Activated CD4-positive, alpha-beta T cell treated with anti-CD3 and anti-CD28 coated beads for 36 hours (primary cell): ENCODE results near the gene MVD. TPM values are rescaled to one million over a fixed set of nuclear protein-coding genes. Genes with fewer than 3 reads are reported as not detected.
"Not testable (repeated sequence)": the region's sequence is repeated elsewhere in the genome, so short reads cannot be mapped to it uniquely, and the experiment has no call there.

ENCODE experiments used
- ATAC-seq: fragments of 200-7000 bp; cut with Tn5 transposase; one replicate; pipeline ENCODE4 v1.10.0; 2021; ENCODE audit warnings: mild to moderate bottlenecking, moderate library complexity
- CTCF ChIA-PET: fragments of 350-600 bp; sonication (Branson Sonifier 250); formaldehyde crosslinking; loops from one replicate; lab custom pipeline; 2021; ENCODE audit warnings: antibody characterized with exemption; lab: Charles Lee
- POLR2A ChIA-PET: fragments of 350-600 bp; sonication (Branson Sonifier 250); formaldehyde crosslinking; loops from one replicate; lab custom pipeline; 2021; ENCODE audit warnings: antibody characterized with exemption, inconsistent platforms; lab: Charles Lee
- DNase-seq: peaks from one replicate; pipeline ENCODE4 v3.0.0-alpha.2; 2020
- H3K27ac Mint-ChIP-seq: one replicate; pipeline ENCODE4 v1.8.0; 2021; ENCODE audit warnings: mixed read lengths
- H3K27me3 Mint-ChIP-seq: one replicate; pipeline ENCODE4 v1.8.0; 2021; ENCODE audit warnings: mixed read lengths
- H3K36me3 Mint-ChIP-seq: one replicate; pipeline ENCODE4 v1.8.0; 2021; ENCODE audit warnings: low read depth, mixed read lengths
- H3K4me1 Mint-ChIP-seq: one replicate; pipeline ENCODE4 v1.8.0; 2021; ENCODE audit warnings: mixed read lengths
- H3K4me3 Mint-ChIP-seq: one replicate; pipeline ENCODE4 v1.8.0; 2021; ENCODE audit warnings: mild to moderate bottlenecking, moderate library complexity, mixed read lengths
- H3K9me3 Mint-ChIP-seq: one replicate; pipeline ENCODE4 v1.8.0; 2021; ENCODE audit warnings: low read depth, mixed read lengths
- intact Hi-C, 2 experiments: fragments of 100-400 bp; cut with DNase I in 1 of 2; cut with micrococcal nuclease in 1 of 2; formaldehyde crosslinking; loops; one replicate each; pipeline versions ENCODE4 v1.14.2 to v1.15.1; 2022 to 2024; cut with DNase I, micrococcal nuclease
- total RNA-seq, 2 experiments: library from RNA; stranded (reverse); gene quantifications; one replicate each; pipeline ENCODE4 v1.2.3, GENCODE V29; 2021

MVD gene
- total RNA-seq, 2 experiments from 2014 or later: 62.8 to 81.1 TPM

DNA sequence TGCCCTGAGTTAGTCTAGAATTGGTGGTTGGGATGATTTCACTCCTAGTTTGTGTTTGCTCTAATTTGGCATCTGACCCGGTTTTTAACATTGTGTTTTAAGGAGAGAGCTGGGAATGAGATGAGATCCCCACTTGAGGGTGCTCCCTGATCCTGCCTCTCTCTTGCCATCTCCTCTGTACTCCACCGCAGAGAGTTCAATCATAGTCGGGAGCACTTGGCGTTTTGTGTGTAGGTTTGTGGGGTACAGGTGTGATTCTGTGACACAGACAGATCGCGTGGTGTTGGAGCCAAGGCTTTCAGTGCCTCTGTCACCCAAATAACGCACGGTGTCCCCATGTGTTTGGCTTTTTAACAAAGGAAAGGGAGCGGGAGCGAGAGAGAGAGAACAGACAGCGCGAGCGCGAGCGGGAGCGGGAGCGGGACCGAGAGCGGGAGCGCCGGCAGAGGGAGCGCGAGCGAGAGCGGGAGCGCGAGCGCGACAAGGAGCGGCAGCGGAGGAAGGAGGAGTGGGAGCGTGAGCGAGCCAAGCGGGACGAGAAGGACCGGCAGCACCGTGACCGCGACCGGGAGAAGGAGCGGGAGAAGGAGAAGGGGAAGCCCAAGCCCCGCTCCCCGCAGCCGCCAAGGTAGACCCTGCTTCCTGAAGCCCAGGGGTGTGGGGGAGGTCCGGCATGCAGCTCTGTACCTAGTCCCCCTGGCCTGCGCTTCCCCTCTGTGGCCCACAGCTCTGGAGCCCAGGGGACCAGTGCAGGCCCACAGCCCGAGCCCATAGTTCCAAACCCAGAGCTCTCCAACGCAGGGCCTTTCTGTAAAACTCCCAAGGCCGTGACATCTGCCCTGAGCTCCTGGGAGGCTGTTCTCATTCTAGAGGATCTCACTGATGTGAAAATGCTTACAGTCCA is 51.7 kb downstream of the MVD start:
- DNase-seq (no peak), ATAC-seq (no peak)
- H3K27ac Mint-ChIP-seq: no peak overlapping the region
- peaks cover 27% of the 10 kb centered on the region for H3K36me3 Mint-ChIP-seq
- POLR2A ChIA-PET: no interaction called here
- H3K4me3 Mint-ChIP-seq: no peak overlapping the region
- H3K27me3 Mint-ChIP-seq: no peaks in the 10 kb centered on the region
- no peaks in the 10 kb centered on the region for H3K4me1 Mint-ChIP-seq
- CTCF ChIA-PET: no interaction called here
- H3K9me3 Mint-ChIP-seq: no peaks in the 10 kb centered on the region
- intact Hi-C loops: no loop called here

DNA sequence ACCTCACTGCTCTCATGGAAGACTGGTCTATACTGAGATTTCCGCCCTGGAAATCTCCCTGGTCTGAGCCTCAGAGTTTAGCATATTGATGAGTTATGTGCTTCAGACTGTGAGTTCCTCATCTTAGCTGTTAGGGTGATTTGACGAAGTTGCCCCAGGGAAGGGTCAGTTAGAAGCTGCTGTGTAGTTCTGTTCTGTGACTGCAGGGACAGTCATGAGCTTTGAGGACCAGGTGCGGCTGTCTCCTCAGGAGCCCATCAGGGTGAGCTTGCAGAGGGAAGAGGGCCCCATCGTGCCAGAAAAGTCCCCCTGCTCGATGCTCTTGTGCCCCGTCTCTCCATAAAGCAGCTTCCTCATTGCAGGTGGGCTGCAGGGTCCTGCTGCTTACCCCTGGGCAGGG is 52.8 kb downstream of the MVD start:
- no peak overlapping the region for H3K27ac Mint-ChIP-seq
- ATAC-seq (no peak), DNase-seq (no peak)
- peaks cover 31% of the 10 kb centered on the region for H3K36me3 Mint-ChIP-seq
- CTCF ChIA-PET: interaction anchor here (0.7 to 1.0 kb wide), 2 partner anchors 10 to 75 kb away, joined by 3 to 4 read pairs; no protein-coding TSS in a partner anchor
- no peaks in the 10 kb centered on the region for H3K4me1 Mint-ChIP-seq
- H3K9me3 Mint-ChIP-seq: no peaks in the 10 kb centered on the region
- no peaks in the 10 kb centered on the region for H3K27me3 Mint-ChIP-seq
- POLR2A ChIA-PET: interaction anchor here (0.6 kb wide), 1 partner anchor 240 kb away, joined by 3 read pairs; no protein-coding TSS in a partner anchor
- H3K4me3 Mint-ChIP-seq: no peak overlapping the region
- intact Hi-C loops: no loop called here

DNA sequence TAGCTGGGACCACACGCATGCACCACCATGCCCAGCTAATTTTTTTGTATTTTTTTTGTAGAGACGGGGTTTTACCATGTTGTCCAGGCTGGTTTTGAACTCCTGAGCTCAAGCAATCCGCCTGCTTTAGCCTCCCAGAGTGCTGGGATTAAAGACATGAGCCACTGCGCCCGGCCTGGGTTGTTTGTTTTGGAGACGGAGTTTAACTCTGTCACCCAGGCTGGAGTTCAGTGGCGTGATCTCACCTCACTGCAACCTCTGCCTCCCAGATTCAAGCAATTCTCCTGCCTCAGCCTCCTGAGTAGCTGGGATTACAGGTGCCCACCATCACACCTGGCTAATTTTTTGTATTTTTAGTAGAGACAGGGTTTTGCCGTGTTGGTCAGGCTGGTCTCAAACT is 53.5 kb downstream of the MVD start:
- H3K4me1 Mint-ChIP-seq, intact Hi-C loops, H3K9me3 Mint-ChIP-seq, DNase-seq, H3K27ac Mint-ChIP-seq, H3K27me3 Mint-ChIP-seq, POLR2A ChIA-PET, ATAC-seq, H3K4me3 Mint-ChIP-seq: not testable (repeated sequence)
- H3K36me3 Mint-ChIP-seq: peaks cover 30% of the 10 kb centered on the region
- CTCF ChIA-PET: interaction anchor here (1.0 kb wide), 1 partner anchor 10 kb away, joined by 4 read pairs; no protein-coding TSS in a partner anchor

DNA sequence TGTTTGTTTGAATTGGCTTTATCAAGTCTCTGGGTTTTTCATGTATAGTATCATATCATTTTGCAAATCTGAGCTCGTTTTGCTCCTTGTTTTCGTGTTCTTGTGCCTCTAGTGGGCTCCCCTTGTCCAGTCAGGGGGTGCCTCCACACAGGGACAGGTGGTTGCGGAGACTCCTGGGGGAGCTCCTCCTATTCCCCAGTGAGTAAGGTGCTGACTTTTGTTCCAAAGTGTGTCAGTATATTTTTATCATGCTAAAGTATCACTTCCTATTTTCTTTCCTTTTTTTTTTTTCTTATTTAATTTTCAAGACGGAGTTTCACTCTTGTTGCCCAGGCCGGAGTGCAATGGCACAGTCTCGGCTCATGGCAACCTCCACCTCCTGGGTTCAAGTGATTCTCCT is 54.8 kb downstream of the MVD start:
- peaks cover 27% of the 10 kb centered on the region for H3K36me3 Mint-ChIP-seq
- ChIA-PET POLR2A (interaction anchor here (0.6 kb wide), 1 partner anchor 16 kb away, joined by 7 read pairs; no protein-coding TSS in a partner anchor), CTCF (no interaction called here)
- H3K27me3 Mint-ChIP-seq: no peaks in the 10 kb centered on the region
- no peak overlapping the region for H3K27ac Mint-ChIP-seq
- intact Hi-C loops: no loop called here
- no peaks in the 10 kb centered on the region for H3K4me1 Mint-ChIP-seq
- H3K4me3 Mint-ChIP-seq: no peak overlapping the region
- DNase-seq (no peak), ATAC-seq (no peak)
- H3K9me3 Mint-ChIP-seq: no peaks in the 10 kb centered on the region

DNA sequence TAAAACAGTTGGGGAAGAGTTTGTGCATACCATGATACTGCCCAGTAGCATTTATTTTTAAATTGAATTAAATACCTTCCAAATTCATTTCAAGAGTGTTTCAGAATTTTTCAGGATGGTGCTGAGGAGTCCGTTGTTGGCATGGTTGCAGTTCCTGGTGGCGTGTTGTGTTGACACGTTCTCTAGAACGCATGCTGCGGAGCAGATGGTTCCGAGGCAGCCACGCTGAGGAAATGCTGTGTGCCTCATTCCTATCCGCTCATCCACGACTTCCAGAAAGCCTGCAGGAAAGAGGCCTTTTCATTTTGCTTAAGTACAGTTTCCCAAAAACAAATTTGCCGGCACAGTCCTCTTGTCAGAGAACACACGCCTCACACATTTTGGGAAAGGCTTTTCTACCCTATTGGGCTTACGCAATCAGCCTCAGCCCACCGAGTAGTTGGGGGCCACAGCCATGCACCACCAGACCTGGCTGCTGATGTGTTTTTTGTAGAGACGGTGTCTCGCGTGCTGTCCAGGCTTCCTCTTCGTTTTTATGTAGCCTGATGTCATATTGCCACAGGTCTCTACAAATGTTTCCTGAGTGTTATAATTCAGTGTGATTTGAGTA is 56.6 kb downstream of the MVD start:
- H3K4me3 Mint-ChIP-seq: no peak overlapping the region
- H3K27me3 Mint-ChIP-seq: no peaks in the 10 kb centered on the region
- DNase-seq (no peak), ATAC-seq (no peak)
- no peaks in the 10 kb centered on the region for H3K9me3 Mint-ChIP-seq
- CTCF ChIA-PET: no interaction called here
- intact Hi-C loops: no loop called here
- POLR2A ChIA-PET: no interaction called here
- H3K36me3 Mint-ChIP-seq: peaks cover 34% of the 10 kb centered on the region
- no peaks in the 10 kb centered on the region for H3K4me1 Mint-ChIP-seq
- H3K27ac Mint-ChIP-seq: no peak overlapping the region

DNA sequence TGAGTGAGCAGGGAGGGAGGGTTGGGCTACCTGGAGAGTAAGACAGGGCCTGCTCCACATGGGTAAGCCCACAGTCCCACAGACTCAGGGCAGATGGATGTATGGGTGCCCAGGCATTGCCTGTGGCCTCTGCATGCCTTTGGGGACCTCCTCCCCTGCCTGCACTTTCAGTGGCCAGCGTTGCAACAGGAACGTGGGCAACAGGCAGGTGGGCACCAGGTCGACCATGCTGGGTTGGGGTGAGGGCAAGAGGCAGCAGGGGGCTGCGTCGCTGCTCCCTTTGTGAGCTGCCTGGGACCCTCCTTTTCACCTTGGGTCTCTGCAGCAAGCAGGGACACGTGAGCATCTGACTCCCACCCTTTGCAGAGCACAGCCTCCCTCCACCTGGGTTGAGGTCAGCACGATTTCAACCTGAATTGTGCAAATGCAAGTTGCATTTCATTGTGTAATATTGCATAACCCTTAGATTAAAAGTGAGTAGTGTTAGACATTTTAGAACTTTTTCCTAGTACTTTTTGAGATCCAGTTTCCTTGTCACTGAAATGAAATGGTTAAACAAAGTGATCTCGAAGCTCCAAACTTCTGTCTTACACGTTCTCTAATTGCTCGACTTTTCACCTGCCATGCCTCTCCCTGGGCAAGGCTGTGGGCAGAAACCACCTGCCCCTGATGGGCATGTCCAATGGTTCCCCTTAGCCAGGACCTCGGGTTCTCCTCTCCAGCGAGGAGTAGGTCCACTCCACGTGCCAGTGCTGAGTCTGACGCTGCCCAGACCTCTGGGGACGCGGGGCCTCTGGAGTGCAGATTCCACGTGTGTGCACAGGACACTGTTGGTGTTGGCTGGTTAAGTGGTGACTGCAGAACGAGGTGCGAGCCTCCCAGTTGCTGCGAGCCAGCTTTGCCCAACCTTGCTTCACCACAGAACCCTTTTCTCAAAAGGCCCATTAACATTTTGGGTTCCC is 57.4 kb downstream of the MVD start:
- H3K4me1 Mint-ChIP-seq: no peaks in the 10 kb centered on the region
- intact Hi-C loops: no loop called here
- POLR2A ChIA-PET: no interaction called here
- no peak overlapping the region for H3K4me3 Mint-ChIP-seq
- H3K27ac Mint-ChIP-seq: no peak overlapping the region
- no peaks in the 10 kb centered on the region for H3K9me3 Mint-ChIP-seq
- no peaks in the 10 kb centered on the region for H3K27me3 Mint-ChIP-seq
- ATAC-seq (no peak), DNase-seq (no peak)
- peaks cover 35% of the 10 kb centered on the region for H3K36me3 Mint-ChIP-seq
- CTCF ChIA-PET: no interaction called here

DNA sequence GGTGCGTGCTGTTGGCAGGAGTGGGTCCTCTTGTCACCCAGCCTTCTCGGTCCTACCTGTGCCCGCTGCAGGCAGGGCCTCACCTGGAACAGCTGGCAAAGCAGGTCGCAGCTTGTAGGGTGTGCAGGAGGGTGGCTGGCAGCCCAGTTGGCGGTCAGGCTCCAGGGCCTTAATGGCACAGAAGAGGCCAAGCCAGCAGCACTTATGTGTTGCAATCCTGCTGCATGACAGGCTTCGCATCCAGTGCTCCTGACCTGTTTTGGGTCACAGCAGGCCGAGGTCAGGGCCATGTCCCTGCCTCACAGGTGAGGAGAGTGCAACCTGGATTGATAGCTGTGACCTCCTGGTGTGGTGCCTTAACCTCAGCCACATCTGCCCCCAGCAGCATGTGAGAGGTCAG is 60.8 kb downstream of the MVD start:
- H3K9me3 Mint-ChIP-seq: no peaks in the 10 kb centered on the region
- no peak overlapping the region for H3K27ac Mint-ChIP-seq
- no peak for ATAC-seq
- H3K4me1 Mint-ChIP-seq: no peaks in the 10 kb centered on the region
- no peak overlapping the region for H3K4me3 Mint-ChIP-seq
- intact Hi-C loops: no loop called here
- ChIA-PET POLR2A (no interaction called here), CTCF (no interaction called here)
- H3K27me3 Mint-ChIP-seq: no peaks in the 10 kb centered on the region
- H3K36me3 Mint-ChIP-seq: peaks cover 40% of the 10 kb centered on the region
- DNase-seq: no peak

Other genes starting within 250 kb of the MVD start
- gene ZFPM1, start 209.8 kb downstream of the MVD start, total RNA-seq: 10 to 100 TPM in 1 of 2 experiments, 1 to 10 TPM in 1; 9.9 to 12.6 TPM
- gene ZC3H18, start 92.7 kb downstream of the MVD start, total RNA-seq: 10 to 100 TPM; 70.0 to 76.4 TPM
- under 1 TPM in 1 of 2 experiments, not detected in 1; 0.18 TPM for gene IL17C, start 24.5 kb downstream of the MVD start, total RNA-seq
- gene CYBA, start 12.0 kb downstream of the MVD start, total RNA-seq: 100 to 1,000 TPM; 155 to 200 TPM
- gene SNAI3, start 23.4 kb upstream of the MVD start, total RNA-seq: 1 to 10 TPM; 3.6 to 4.1 TPM
- gene RNF166, start 43.3 kb upstream of the MVD start, total RNA-seq: 10 to 100 TPM; 44.0 to 49.7 TPM
- 10 to 100 TPM; 29.6 to 36.2 TPM for gene CTU2, start 43.4 kb upstream of the MVD start, total RNA-seq
- gene PIEZO1, start 122.1 kb upstream of the MVD start, total RNA-seq: 100 to 1,000 TPM; 105 to 126 TPM
- 100 to 1,000 TPM; 136 to 182 TPM for gene CDT1, start 140.7 kb upstream of the MVD start, total RNA-seq
- 100 to 1,000 TPM; 105 to 179 TPM for gene APRT, start 148.8 kb upstream of the MVD start, total RNA-seq
- gene GALNS, start 193.9 kb upstream of the MVD start, total RNA-seq: 10 to 100 TPM; 20.1 TPM
- gene TRAPPC2L, start 194.0 kb upstream of the MVD start, total RNA-seq: 10 to 100 TPM; 43.3 to 50.7 TPM
- not detected for gene PABPN1L, start 203.6 kb upstream of the MVD start, total RNA-seq